Endodermal cell (in vitro differentiated cells): Measurements from ENCODE around the gene DOCK7. TPM values are rescaled to one million over a fixed set of nuclear protein-coding genes. Genes with fewer than 3 reads are reported as not detected.

Source experiments
- DNase-seq: peaks from one replicate; pipeline ENCODE4 v3.0.0-alpha.2; 2017
- H3K27ac ChIP-seq: 2 replicates; pipeline ENCODE4 v1.5.1; 2013; ENCODE audit warnings: mild to moderate bottlenecking, low read depth, low read length, moderate library complexity
- H3K27me3 ChIP-seq: 2 replicates; pipeline ENCODE4 v1.6.1; 2013; ENCODE audit warnings: mild to moderate bottlenecking, low read length, moderate library complexity; ENCODE audit not compliant: insufficient read depth, control insufficient read depth, poor library complexity, severe bottlenecking
- H3K36me3 ChIP-seq: 2 replicates; pipeline ENCODE4 v1.7.0; 2013; ENCODE audit warnings: mild to moderate bottlenecking, low read length, moderate library complexity; ENCODE audit not compliant: control insufficient read depth, insufficient read depth
- H3K4me1 ChIP-seq: one replicate; pipeline ENCODE4 v1.7.0; 2013; ENCODE audit warnings: low read length; ENCODE audit not compliant: control insufficient read depth, insufficient read depth
- H3K4me3 ChIP-seq: 2 replicates; pipeline ENCODE4 v1.5.1; 2013; ENCODE audit warnings: mild to moderate bottlenecking, low read length, moderate library complexity
- H3K9ac ChIP-seq: 2 replicates; pipeline ENCODE4 v1.6.1; 2013; ENCODE audit warnings: mild to moderate bottlenecking, low read length, moderate library complexity; ENCODE audit not compliant: poor library complexity, severe bottlenecking; ENCODE audit errors: extremely low read depth
- H3K9me3 ChIP-seq: 2 replicates; pipeline ENCODE4 v1.6.1; 2013; ENCODE audit warnings: mild to moderate bottlenecking, low read length, moderate library complexity; ENCODE audit not compliant: control insufficient read depth
- H3K27ac Mint-ChIP-seq: 2 replicates; pipeline ENCODE4 v1.8.0; 2020; ENCODE audit warnings: mixed read lengths
- H3K27me3 Mint-ChIP-seq: 2 replicates; pipeline ENCODE4 v1.8.0; 2021; ENCODE audit warnings: mild to moderate bottlenecking, mixed read lengths; ENCODE audit not compliant: insufficient read depth
- H3K36me3 Mint-ChIP-seq: 2 replicates; pipeline ENCODE4 v1.8.0; 2020; ENCODE audit warnings: low read depth, mixed read lengths
- H3K4me1 Mint-ChIP-seq: 2 replicates; pipeline ENCODE4 v1.8.0; 2020; ENCODE audit warnings: mixed read lengths
- H3K4me3 Mint-ChIP-seq: 2 replicates; pipeline ENCODE4 v1.8.0; 2020; ENCODE audit warnings: mild to moderate bottlenecking, moderate library complexity, mixed read lengths
- H3K9me3 Mint-ChIP-seq: 2 replicates; pipeline ENCODE4 v1.8.0; 2020; ENCODE audit warnings: mild to moderate bottlenecking, mixed read lengths
- WGBS, 2 experiments: methylation state at CpG; one replicate each; pipeline versions ENCODE4 v1.1.5 to v1.1.7; 2013; ENCODE audit warnings: missing lambda C conversion rate in 2 of 2, mixed read lengths in 1 of 2; ENCODE audit not compliant: insufficient coverage in 1 of 2, insufficient read length in 1 of 2; 5-methylcytosine and 5-hydroxymethylcytosine counted together
- total RNA-seq, 2 donors: library from RNA; stranded (reverse); fragmentation: NEBNext Ultra II Directional in 1 of 2; extraction: Animal tissue kit (Norgen Biotek cat#: 25700) in 1 of 2; gene quantifications; 2 replicates in 1 of 2; 3 replicates in 1 of 2; pipeline ENCODE4 v1.2.1, GENCODE V29; 2021
- TF ChIP-seq, protein P1 (sequence below): fragments of 200-600 bp; sonication (generic); conservative IDR thresholded peaks from 2 replicates; pipeline ENCODE4 v1.5.0; 2021; ENCODE audit warnings: antibody characterized with exemption, mild to moderate bottlenecking

DOCK7 gene
- total RNA-seq, 2 donors from 2014 or later, result 66.8 to 72.8 TPM

DNA sequence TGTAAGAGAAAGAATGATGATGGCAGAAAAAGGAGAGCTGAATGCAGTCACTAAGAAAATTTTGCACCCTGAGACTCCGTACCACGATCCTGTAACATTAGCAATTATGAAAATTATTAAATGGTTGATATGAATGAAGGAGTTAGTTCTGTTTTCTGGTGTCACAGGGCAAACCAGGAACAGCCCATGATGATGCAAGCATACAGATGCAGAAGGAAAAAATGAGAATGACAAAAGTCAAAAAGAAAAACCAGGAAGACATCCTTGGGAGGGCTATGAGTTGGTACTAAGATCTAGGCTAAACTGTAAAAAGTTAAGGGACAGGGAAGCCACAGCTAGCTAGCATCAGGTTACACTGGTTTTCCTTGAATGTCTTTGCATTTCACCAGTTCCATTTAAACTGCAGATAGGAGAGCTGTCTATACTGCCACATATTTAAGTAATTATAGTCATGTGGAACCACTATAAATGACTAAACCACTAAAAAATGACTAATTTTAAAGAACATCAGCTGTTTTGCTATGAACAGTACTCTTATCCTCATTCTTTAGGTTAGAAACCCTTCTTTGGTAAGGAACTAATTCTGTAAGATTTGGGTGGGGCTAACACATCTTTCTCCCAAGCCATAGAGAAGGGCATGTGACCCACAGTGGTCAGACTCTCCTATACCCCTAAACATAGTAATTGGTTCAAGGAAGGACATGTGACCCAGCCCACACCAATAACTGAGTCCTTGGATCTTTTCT is 11.4 kb downstream of the DOCK7 start:
- H3K4me1 Mint-ChIP-seq, result peaks cover 4% of the 10 kb centered on the region
- no peaks in the 10 kb centered on the region for H3K27me3 ChIP-seq
- TF ChIP-seq, protein P1, sequence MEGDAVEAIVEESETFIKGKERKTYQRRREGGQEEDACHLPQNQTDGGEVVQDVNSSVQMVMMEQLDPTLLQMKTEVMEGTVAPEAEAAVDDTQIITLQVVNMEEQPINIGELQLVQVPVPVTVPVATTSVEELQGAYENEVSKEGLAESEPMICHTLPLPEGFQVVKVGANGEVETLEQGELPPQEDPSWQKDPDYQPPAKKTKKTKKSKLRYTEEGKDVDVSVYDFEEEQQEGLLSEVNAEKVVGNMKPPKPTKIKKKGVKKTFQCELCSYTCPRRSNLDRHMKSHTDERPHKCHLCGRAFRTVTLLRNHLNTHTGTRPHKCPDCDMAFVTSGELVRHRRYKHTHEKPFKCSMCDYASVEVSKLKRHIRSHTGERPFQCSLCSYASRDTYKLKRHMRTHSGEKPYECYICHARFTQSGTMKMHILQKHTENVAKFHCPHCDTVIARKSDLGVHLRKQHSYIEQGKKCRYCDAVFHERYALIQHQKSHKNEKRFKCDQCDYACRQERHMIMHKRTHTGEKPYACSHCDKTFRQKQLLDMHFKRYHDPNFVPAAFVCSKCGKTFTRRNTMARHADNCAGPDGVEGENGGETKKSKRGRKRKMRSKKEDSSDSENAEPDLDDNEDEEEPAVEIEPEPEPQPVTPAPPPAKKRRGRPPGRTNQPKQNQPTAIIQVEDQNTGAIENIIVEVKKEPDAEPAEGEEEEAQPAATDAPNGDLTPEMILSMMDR, result no peak
- 100% methylated on average over 2 of the region's 2 CpGs for WGBS, 2 experiments
- no peak overlapping the region for H3K4me3 Mint-ChIP-seq
- H3K4me3 ChIP-seq, result no peak overlapping the region
- peaks cover 2% of the 10 kb centered on the region for H3K9me3 Mint-ChIP-seq
- H3K9me3 ChIP-seq, result no peaks in the 10 kb centered on the region
- no peak overlapping the region for H3K27ac Mint-ChIP-seq
- H3K36me3 Mint-ChIP-seq, result peaks cover 6% of the 10 kb centered on the region
- H3K4me1 ChIP-seq, result no peaks in the 10 kb centered on the region
- H3K27ac ChIP-seq, result no peak overlapping the region
- no peak for DNase-seq
- no peaks in the 10 kb centered on the region for H3K27me3 Mint-ChIP-seq
- no peaks in the 10 kb centered on the region for H3K36me3 ChIP-seq
- no peak overlapping the region for H3K9ac ChIP-seq

DNA sequence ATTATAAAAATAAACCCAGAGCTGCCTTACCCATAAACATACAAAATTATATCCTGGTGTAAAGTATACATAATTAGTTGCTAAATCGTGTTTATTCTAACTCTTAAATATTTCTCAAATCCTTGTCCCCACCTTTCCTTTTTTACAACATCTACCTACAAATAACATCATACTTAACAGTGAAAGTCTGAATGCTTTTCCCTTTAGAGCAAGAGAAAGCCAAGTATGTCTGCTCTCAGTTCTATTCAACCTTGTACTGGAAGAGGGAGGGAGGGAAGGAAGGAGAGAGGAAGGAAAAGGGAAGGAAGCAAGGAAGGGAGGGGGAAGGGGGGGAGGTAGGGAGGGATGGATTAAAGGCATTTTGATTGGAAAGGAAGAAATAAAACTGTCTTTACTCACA is 14.6 kb downstream of the DOCK7 start:
- TF ChIP-seq, protein P1, result no peak
- 95% methylated on average over 1 of the region's 1 CpG; no CpG with 5 or more reads in 1 of the 2 experiments for WGBS, 2 experiments
- H3K9me3 ChIP-seq, result no peaks in the 10 kb centered on the region
- no peak for DNase-seq
- no peaks in the 10 kb centered on the region for H3K4me1 ChIP-seq
- H3K36me3 Mint-ChIP-seq, result peaks cover 12% of the 10 kb centered on the region
- peaks cover 6% of the 10 kb centered on the region for H3K9me3 Mint-ChIP-seq
- no peak overlapping the region for H3K4me3 Mint-ChIP-seq
- no peaks in the 10 kb centered on the region for H3K36me3 ChIP-seq
- H3K27me3 ChIP-seq, result no peaks in the 10 kb centered on the region
- H3K27ac Mint-ChIP-seq, result no peak overlapping the region
- H3K4me1 Mint-ChIP-seq, result peaks cover 10% of the 10 kb centered on the region
- no peak overlapping the region for H3K27ac ChIP-seq
- no peak overlapping the region for H3K4me3 ChIP-seq
- H3K27me3 Mint-ChIP-seq, result no peaks in the 10 kb centered on the region
- H3K9ac ChIP-seq, result no peak overlapping the region

DNA sequence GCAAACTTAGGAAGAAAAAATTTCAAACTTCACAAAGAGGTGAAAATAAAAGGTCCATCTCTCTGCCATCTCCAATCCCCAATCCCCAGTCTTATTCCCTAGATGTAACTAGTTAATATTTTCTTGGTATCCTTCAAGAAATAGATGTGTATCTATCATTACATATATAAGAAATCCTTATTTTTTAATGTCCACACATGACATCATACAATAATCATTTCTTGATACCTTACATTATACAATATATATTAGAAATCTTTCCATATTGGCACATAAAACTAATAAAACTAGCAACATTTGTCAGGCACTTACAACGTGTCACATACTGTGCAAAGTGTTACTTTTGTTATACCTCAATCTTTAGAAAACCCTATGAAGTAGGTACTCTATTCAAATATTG is 16.2 kb downstream of the DOCK7 start:
- DNase-seq, result no peak
- H3K4me3 ChIP-seq, result no peak overlapping the region
- Mint-ChIP-seq H3K4me1 (peaks cover 10% of the 10 kb centered on the region), H3K27me3 (no peaks in the 10 kb centered on the region), H3K9me3 (peaks cover 6% of the 10 kb centered on the region), H3K4me3 (no peak overlapping the region), H3K36me3 (peaks cover 12% of the 10 kb centered on the region), H3K27ac (no peak overlapping the region)
- no peaks in the 10 kb centered on the region for H3K27me3 ChIP-seq
- H3K27ac ChIP-seq, result no peak overlapping the region
- WGBS, 2 experiments, result 76 to 100% methylated on average over 1 of the region's 1 CpG
- no peaks in the 10 kb centered on the region for H3K4me1 ChIP-seq
- H3K36me3 ChIP-seq, result no peaks in the 10 kb centered on the region
- TF ChIP-seq, protein P1, result no peak
- H3K9me3 ChIP-seq, result no peaks in the 10 kb centered on the region
- no peak overlapping the region for H3K9ac ChIP-seq
